Pancreas (tissue), 10 donors: ENCODE data around the gene MICA. TPM values are rescaled to one million over a fixed set of nuclear protein-coding genes. Genes with fewer than 3 reads are reported as not detected.
"Not testable (repeated sequence)": the region's sequence is repeated elsewhere in the genome, so short reads cannot be mapped to it uniquely, and the experiment has no call there.

Source experiments
- ATAC-seq, 4 donors: fragments of 200-7000 bp; cut with Tn5 transposase; one replicate each; pipeline versions ENCODE4 v1.8.0 to v1.9.1; 2020; ENCODE audit warnings: mild to moderate bottlenecking in 4 of 4, moderate library complexity in 4 of 4
- DNase-seq, 6 donors: peaks; one replicate each; pipeline ENCODE4 v3.0.0-alpha.2; 2020
- FAIRE-seq: peaks from 2 replicates; lab custom pipeline; 2012; peaks lifted over from hg19 to GRCh38; lab: Jason Lieb, UNC
- H3K27ac ChIP-seq, 4 donors: fragments of 200-600 bp; sonication (generic); 1 replicate in 3 of 4; 2 replicates in 1 of 4; pipeline versions ENCODE4 v1.5.0 to v1.8.0; 2020
- H3K27me3 ChIP-seq, 4 donors: fragments of 200-600 bp; one replicate each; pipeline ENCODE4 v1.8.0; 2021
- H3K36me3 ChIP-seq, 3 donors: fragments of 200-600 bp; sonication (generic) in 1 of 3; one replicate each; pipeline versions ENCODE4 v1.5.0 to v1.8.0; 2020 to 2021
- H3K4me1 ChIP-seq, 3 donors: fragments of 200-600 bp; one replicate each; pipeline ENCODE4 v1.8.0; 2021
- H3K4me3 ChIP-seq, 4 donors: fragments of 200-600 bp; sonication (generic) in 2 of 4; one replicate each; pipeline versions ENCODE4 v1.5.0 to v1.8.0; 2020 to 2021
- H3K9me3 ChIP-seq, 4 donors: fragments of 200-600 bp; one replicate each; pipeline ENCODE4 v1.8.0; 2021
- WGBS, 2 donors: extraction: QIAGEN DNeasy Blood & Tissue Kit; methylation state at CpG; one replicate each; pipeline ENCODE4 v1.1.7; 2013; 5-methylcytosine and 5-hydroxymethylcytosine counted together
- intact Hi-C, 3 donors: fragments of 100-400 bp; cut with DNase I; formaldehyde crosslinking; loops; one replicate each; pipeline versions ENCODE4 v1.11.1 to v1.14.2; 2022
- polyA plus RNA-seq, 2 donors: library from polyadenylated mRNA; stranded (reverse); fragments of 200-250 nt; gene quantifications; one replicate each; pipeline ENCODE4 v1.2.3, GENCODE V29; 2013
- total RNA-seq, 6 donors: library from RNA; stranded (reverse); fragmentation: NEBNext Ultra II Directional in 4 of 6; extraction: Animal tissue kit (Norgen Biotek cat#: 25700) in 4 of 6; gene quantifications; one replicate each; pipeline versions ENCODE4 v1.2.1 to v1.2.4, GENCODE V29; 2021 to 2023
- TF ChIP-seq, protein P1 (sequence below), 4 donors: fragments of 200-600 bp; sonication (generic) in 3 of 4; IDR thresholded peaks; one replicate each; pipeline versions ENCODE4 v1.5.0 to v1.8.0; 2021; ENCODE audit warnings: antibody characterized with exemption in 4 of 4
- donor health status: healthy with polysubstance abuse.
- donor health status: DM: no; HTN: no; CAD: no; lungs with moderate emphysema.
- donor health status: DM: no; HTN: no; CAD: no.
- donor health status: control.
- donor health status: control.
- donor health status: Bipolar disorder and iron deficiency.
- donor health status: DM: yes; HTN: yes; CAD: no.
- donor health status: DM: no; HTN: no; CAD: no.
- donor health status: DM: no; HTN: no; CAD: no.
- donor health status: DM: yes; HTN: yes; CAD: no.

MICA gene
- total and polyA plus RNA-seq, 8 donors = 4.8 to 22.6 (median 6.2) TPM

DNA sequence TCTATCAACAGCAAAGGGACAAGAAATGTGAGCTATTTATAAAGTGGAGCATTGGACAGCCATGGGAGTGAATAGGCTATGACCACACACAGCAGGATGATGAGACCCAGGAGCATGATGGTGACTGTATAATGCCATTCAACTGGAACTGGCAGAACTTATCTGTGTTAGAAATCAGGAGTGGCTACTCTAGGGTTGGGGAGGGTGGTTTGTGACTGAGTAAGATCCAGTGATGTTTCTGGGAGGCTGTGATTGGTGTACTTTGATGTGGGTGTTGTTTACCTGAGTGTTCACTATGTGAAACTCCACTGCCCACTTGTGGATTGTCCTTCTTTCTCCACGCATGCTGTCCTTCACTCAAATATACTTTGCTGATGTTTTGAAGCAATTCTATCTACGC lies 34.9 kb upstream of the MICA start:
- H3K36me3 ChIP-seq = no peaks in the 10 kb centered on the region
- no peak for FAIRE-seq
- H3K27ac ChIP-seq = no peak overlapping the region
- no peaks in the 10 kb centered on the region for H3K4me1 ChIP-seq
- no peak for DNase-seq
- H3K9me3 ChIP-seq = no peaks in the 10 kb centered on the region
- no peak for ATAC-seq
- 56 to 69% methylated on average over 2 of the region's 2 CpGs for WGBS, 2 donors
- intact Hi-C loops = loop anchor here in 2 of 3 donors (5.0 to 10.0 kb wide), 2 partner anchors 171 to 174 kb away; no protein-coding TSS in a partner anchor
- H3K4me3 ChIP-seq = no peak overlapping the region
- TF ChIP-seq, protein P1, sequence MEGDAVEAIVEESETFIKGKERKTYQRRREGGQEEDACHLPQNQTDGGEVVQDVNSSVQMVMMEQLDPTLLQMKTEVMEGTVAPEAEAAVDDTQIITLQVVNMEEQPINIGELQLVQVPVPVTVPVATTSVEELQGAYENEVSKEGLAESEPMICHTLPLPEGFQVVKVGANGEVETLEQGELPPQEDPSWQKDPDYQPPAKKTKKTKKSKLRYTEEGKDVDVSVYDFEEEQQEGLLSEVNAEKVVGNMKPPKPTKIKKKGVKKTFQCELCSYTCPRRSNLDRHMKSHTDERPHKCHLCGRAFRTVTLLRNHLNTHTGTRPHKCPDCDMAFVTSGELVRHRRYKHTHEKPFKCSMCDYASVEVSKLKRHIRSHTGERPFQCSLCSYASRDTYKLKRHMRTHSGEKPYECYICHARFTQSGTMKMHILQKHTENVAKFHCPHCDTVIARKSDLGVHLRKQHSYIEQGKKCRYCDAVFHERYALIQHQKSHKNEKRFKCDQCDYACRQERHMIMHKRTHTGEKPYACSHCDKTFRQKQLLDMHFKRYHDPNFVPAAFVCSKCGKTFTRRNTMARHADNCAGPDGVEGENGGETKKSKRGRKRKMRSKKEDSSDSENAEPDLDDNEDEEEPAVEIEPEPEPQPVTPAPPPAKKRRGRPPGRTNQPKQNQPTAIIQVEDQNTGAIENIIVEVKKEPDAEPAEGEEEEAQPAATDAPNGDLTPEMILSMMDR (IDR thresholded peaks at IDR 0.05) = no peak
- H3K27me3 ChIP-seq = no peaks in the 10 kb centered on the region

DNA sequence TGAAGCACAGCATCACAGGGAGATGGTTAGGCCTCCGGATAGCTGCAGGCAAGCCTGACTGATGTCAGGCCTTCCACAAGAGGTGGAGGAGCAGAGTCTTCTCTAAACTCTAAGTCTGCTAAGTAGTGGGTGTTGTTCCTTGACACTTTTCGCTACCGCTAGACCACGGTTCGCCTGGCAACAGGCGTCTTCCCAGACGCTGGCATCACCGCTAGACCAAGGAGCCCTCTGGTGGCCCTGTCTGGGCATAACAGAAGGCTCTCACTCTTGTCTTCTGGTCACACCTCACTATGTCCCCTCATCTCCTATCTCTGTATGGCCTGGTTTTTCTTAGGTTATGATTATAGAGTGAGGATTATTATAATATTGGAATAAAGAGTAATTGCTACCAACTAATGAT lies 29.3 kb upstream of the MICA start:
- H3K4me1 ChIP-seq, intact Hi-C loops, H3K27ac ChIP-seq, H3K36me3 ChIP-seq, FAIRE-seq, ATAC-seq, H3K4me3 ChIP-seq, H3K9me3 ChIP-seq, DNase-seq, H3K27me3 ChIP-seq: not testable (repeated sequence)
- WGBS, 2 donors = 100% methylated on average over 1 of the region's 8 CpGs; no CpG with 5 or more reads in 1 of the 2 donors

DNA sequence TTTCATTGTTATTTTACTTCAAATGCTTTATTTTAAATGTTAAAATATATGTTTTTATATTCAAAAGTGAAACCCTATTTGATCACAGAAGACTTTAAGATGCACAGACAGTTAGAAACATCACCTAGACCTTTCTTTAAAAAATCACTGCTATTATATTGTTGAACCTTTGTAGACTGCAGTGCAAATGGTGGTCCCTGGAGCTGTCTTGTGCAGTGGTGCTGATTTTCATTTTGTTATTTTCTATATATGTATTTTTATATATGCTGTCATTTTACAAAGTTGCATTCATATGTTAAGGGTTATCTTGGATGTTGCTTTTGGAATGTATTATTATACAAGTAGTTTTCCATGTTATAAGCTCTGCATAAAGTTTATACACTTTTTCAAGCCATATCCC lies 27.7 kb upstream of the MICA start:
- Histone ChIP-seq H3K27me3 (peaks cover 0 to 7% (median 0%) of the 10 kb centered on the region in 4 donors), H3K36me3 (no peaks in the 10 kb centered on the region), H3K27ac (no peak overlapping the region), H3K4me1 (no peaks in the 10 kb centered on the region), H3K4me3 (no peak overlapping the region), H3K9me3 (no peaks in the 10 kb centered on the region)
- ATAC-seq (no peak), FAIRE-seq (no peak), DNase-seq (no peak)
- intact Hi-C loops = loop anchor here in 1 of 3 donors (5.0 kb wide), 1 partner anchor 238 kb away; the partner anchor contains the start of gene PSORS1C2
- TF ChIP-seq, protein P1 (IDR thresholded peaks at IDR 0.05) = no peak

DNA sequence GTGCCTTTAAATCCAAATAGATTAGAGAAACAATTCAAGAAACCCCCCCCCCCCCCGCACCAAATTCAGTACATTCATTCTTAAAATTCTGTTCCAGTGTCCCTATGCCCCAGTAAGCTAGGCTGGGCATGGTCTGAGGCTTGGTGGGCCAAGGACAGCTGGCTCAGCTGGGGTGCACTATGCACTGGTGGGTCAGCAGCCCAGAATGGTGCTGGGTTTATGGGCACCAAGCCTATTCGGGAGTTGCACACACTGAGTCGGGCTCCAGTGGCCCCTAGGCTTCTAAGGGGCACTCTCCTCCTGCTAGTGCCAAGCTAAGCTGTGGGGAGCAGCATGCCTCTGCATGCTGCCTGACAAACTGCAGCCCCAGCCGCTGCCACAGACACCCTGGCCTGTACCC lies 26.4 kb upstream of the MICA start:
- WGBS, 2 donors = 34 to 41% methylated on average over 4 of the region's 4 CpGs
- Histone ChIP-seq H3K36me3 (no peaks in the 10 kb centered on the region), H3K4me3 (no peak overlapping the region), H3K9me3 (no peaks in the 10 kb centered on the region), H3K4me1 (no peaks in the 10 kb centered on the region), H3K27me3 (peaks cover 0 to 7% (median 0%) of the 10 kb centered on the region in 4 donors), H3K27ac (no peak overlapping the region)
- no peak for DNase-seq
- no peak for ATAC-seq
- TF ChIP-seq, protein P1 (IDR thresholded peaks at IDR 0.05) = no peak
- no peak for FAIRE-seq
- intact Hi-C loops = loop anchor here in 1 of 3 donors (5.0 kb wide), 1 partner anchor 240 kb away; the partner anchor contains the start of gene PSORS1C2

DNA sequence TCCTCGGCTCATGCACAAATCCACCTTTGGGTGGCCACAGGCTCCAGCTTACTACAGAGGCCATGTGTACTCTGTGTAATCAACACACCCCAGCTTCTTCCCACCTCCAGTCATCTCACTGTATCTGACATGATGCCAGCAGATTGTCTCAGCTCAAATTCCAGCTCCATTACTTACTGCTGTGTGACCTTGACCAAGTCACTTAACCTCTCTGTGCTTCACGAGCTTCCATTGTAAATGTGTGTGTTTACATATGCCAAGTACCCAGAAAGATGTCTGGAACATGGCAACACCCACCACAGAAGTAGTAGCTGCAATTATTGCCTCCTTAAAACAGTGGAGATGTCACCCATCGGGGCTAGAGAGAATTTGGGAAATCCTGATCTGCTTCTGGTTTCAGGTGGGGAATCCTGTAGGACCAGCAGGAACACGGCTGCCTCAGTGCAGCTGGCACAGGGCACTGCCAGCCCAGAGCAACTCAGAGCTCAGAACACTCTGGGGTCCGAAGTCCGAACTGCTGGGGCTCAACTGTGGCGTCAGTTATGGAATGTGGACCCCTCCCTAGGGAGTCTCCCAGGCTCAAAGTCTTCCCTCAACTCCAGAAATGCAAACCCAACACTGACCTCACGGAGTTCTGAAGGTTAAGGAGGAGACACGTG lies 25.2 kb upstream of the MICA start:
- FAIRE-seq (no peak), ATAC-seq (peak in 2 of 4 donors; percentile 34 to 45), DNase-seq (no peak)
- no peak overlapping the region for H3K27ac ChIP-seq
- intact Hi-C loops = loop anchor here in 1 of 3 donors (5.0 kb wide), 1 partner anchor 241 kb away; the partner anchor contains the start of gene PSORS1C2
- no peaks in the 10 kb centered on the region for H3K4me1 ChIP-seq
- H3K4me3 ChIP-seq = no peak overlapping the region
- TF ChIP-seq, protein P1 (IDR thresholded peaks at IDR 0.05) = no peak
- no peaks in the 10 kb centered on the region for H3K36me3 ChIP-seq
- H3K27me3 ChIP-seq = peaks cover 0 to 7% (median 0%) of the 10 kb centered on the region in 4 donors
- WGBS, 2 donors = 26 to 40% methylated on average over 9 of the region's 9 CpGs
- no peaks in the 10 kb centered on the region for H3K9me3 ChIP-seq
